B cell (primary cell): ENCODE results near the gene COBLL1.
"Not testable (repeated sequence)": the region's sequence is repeated elsewhere in the genome, so short reads cannot be mapped to it uniquely, and the experiment has no call there.

Experiments
- EZH2 ChIP-seq: IDR thresholded peaks from 2 replicates; pipeline ENCODE4 v1.6.1; 2012; ENCODE audit warnings: borderline replicate concordance, low read depth, mild to moderate bottlenecking, moderate library complexity, low read length; ENCODE audit not compliant: insufficient read depth, poor library complexity, severe bottlenecking
- TF ChIP-seq, protein P1 (sequence below): fragments of 200-600 bp; IDR thresholded peaks from one replicate; pipeline ENCODE4 v1.8.0; 2022; ENCODE audit warnings: antibody characterized with exemption, mild to moderate bottlenecking

- TF ChIP-seq, protein P1, sequence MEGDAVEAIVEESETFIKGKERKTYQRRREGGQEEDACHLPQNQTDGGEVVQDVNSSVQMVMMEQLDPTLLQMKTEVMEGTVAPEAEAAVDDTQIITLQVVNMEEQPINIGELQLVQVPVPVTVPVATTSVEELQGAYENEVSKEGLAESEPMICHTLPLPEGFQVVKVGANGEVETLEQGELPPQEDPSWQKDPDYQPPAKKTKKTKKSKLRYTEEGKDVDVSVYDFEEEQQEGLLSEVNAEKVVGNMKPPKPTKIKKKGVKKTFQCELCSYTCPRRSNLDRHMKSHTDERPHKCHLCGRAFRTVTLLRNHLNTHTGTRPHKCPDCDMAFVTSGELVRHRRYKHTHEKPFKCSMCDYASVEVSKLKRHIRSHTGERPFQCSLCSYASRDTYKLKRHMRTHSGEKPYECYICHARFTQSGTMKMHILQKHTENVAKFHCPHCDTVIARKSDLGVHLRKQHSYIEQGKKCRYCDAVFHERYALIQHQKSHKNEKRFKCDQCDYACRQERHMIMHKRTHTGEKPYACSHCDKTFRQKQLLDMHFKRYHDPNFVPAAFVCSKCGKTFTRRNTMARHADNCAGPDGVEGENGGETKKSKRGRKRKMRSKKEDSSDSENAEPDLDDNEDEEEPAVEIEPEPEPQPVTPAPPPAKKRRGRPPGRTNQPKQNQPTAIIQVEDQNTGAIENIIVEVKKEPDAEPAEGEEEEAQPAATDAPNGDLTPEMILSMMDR: not testable (repeated sequence)
- TF ChIP-seq EZH2: not testable (repeated sequence)
These were observed 131.3 kb downstream of the COBLL1 start for GRCh38 chr2:164710252-164710836.
